Mucosa of rectum (tissue), 2 donors: Measurements from ENCODE around the gene TAS1R2.

Experiments
- H3K27ac ChIP-seq, 2 donors: one replicate each; pipeline ENCODE4 v1.7.0; 2013; ENCODE audit warnings: inconsistent platforms in 2 of 2, low read depth in 2 of 2, low read length in 2 of 2
- H3K27me3 ChIP-seq, 2 donors: one replicate each; pipeline ENCODE4 v1.7.0; 2013; ENCODE audit warnings: low read length in 2 of 2; ENCODE audit not compliant: control insufficient read depth in 2 of 2, insufficient read depth in 2 of 2
- H3K36me3 ChIP-seq, 2 donors: one replicate each; pipeline ENCODE4 v1.7.0; 2013; ENCODE audit warnings: low read length in 2 of 2; ENCODE audit not compliant: control insufficient read depth in 2 of 2, insufficient read depth in 2 of 2
- H3K4me1 ChIP-seq, 2 donors: one replicate each; pipeline ENCODE4 v1.7.0; 2013; ENCODE audit warnings: low read length in 2 of 2, mild to moderate bottlenecking in 1 of 2; ENCODE audit not compliant: control insufficient read depth in 2 of 2, insufficient read depth in 2 of 2
- H3K4me3 ChIP-seq, 2 donors: one replicate each; pipeline ENCODE4 v1.7.0; 2013; ENCODE audit warnings: low read length in 2 of 2
- H3K9ac ChIP-seq, 2 donors: one replicate each; pipeline ENCODE4 v1.7.0; 2013; ENCODE audit warnings: low read length in 2 of 2, low read depth in 1 of 2, mild to moderate bottlenecking in 1 of 2
- H3K9me3 ChIP-seq, 2 donors: one replicate each; pipeline ENCODE4 v1.7.0; 2013; ENCODE audit warnings: low read length in 2 of 2; ENCODE audit not compliant: control insufficient read depth in 2 of 2
- donor health status: healthy.
- donor health status: Normal muscosa, but diverticular disease.

The TAS1R2 gene

DNA sequence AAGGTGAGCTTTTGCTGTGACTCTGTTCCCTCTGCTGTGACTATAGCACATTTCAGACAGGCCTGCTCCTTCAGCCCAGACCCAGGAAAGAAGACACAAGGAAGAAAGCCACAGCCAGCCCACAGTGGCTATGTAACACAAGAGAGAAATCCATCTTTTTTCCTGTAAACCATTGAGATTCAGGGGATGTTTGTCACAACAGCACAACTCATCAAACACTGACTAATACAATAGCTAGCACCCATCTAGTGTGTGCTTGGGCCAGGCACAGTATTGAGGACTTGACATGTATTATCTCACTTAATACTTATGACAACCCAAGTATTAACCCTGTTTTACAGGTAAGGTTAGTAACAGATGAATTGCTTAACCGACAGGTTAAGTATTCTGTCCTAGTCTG is 29.8 kb downstream of the TAS1R2 start:
- Histone ChIP-seq H3K4me1 (no peaks in the 10 kb centered on the region), H3K36me3 (no peaks in the 10 kb centered on the region), H3K4me3 (no peak overlapping the region), H3K27me3 (no peaks in the 10 kb centered on the region), H3K9me3 (no peaks in the 10 kb centered on the region), H3K9ac (no peak overlapping the region), H3K27ac (no peak overlapping the region)

GRCh38 chr1:18828224-18828623 is 31.2 kb downstream of the TAS1R2 start:
- Histone ChIP-seq H3K36me3 (no peaks in the 10 kb centered on the region), H3K4me3 (no peak overlapping the region), H3K27ac (no peak overlapping the region), H3K27me3 (no peaks in the 10 kb centered on the region), H3K4me1 (no peaks in the 10 kb centered on the region), H3K9me3 (no peaks in the 10 kb centered on the region), H3K9ac (no peak overlapping the region)

DNA sequence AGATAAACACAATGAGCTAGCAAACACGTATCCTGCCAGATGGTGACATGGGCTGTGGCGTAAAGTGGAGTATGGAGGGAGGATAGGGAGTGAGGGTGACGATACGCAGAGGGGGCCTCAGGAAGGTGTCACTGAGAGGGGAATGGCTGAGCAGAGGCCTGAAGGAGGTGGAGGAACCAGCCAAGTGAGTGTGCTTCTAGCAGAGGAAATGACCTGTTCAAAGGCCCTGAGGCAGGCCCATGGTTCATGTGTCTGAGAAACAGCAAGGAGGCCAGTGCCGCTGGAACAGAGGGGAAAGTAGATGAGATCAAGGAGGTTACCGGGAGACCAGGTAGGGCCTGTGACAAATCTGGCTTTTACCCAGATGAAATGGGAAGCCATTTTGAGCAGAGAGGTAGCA is 36.0 kb downstream of the TAS1R2 start:
- Histone ChIP-seq H3K27ac (no peak overlapping the region), H3K27me3 (peaks cover 6 to 8% of the 10 kb centered on the region in 2 donors), H3K36me3 (no peaks in the 10 kb centered on the region), H3K4me1 (no peaks in the 10 kb centered on the region), H3K4me3 (no peak overlapping the region), H3K9ac (no peak overlapping the region), H3K9me3 (no peaks in the 10 kb centered on the region)

DNA sequence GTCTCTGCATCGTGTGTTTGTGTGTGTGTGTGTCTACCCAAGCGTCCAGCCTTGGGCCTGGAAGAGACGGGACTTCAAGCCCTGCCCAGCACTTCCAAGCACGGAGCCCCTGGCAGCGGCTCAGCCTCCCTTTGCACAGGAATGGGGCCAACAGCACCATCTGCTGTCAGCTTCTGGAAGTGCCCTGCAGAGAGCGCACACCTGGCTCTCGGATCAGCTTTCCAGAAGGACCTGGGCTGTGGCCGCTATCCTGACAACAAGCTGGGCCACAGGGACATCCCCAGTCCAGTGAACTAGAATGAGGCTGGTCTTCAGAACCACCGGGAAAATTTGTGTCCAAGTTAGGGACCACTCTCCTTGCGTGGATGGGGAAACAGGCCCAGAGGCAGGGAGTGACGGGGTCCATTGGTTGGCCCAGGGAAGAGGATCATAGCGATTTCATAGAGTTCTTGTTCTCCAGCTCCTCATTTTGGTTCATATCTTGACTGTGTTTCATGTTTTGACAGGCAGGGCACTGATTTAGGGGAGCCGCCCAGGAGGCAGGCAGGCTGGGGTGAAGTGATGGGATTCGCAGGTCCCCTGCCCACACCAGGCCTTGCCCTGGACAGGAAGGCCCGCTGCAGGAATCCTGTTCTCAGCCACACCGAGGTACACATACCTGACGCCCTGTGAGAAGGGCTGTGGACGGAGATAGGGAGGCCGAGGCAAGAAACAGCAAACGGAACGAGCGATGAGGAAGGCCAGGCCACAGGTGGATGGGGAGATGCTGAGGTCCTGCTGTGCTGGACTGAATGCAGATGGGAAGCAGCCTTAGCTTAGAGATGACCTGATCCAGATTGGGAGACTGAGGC is 38.4 kb downstream of the TAS1R2 start:
- Histone ChIP-seq H3K9me3 (no peaks in the 10 kb centered on the region), H3K4me1 (no peaks in the 10 kb centered on the region), H3K9ac (no peak overlapping the region), H3K27me3 (peaks cover 8 to 11% of the 10 kb centered on the region in 2 donors), H3K36me3 (no peaks in the 10 kb centered on the region), H3K27ac (no peak overlapping the region), H3K4me3 (no peak overlapping the region)

- H3K4me3 ChIP-seq = no peak overlapping the region
- H3K27me3 ChIP-seq = peaks cover 8 to 11% of the 10 kb centered on the region in 2 donors
- no peak overlapping the region for H3K9ac ChIP-seq
Observed at GRCh38 chr1:18819986-18820790, 39.3 kb downstream of the TAS1R2 start.

DNA sequence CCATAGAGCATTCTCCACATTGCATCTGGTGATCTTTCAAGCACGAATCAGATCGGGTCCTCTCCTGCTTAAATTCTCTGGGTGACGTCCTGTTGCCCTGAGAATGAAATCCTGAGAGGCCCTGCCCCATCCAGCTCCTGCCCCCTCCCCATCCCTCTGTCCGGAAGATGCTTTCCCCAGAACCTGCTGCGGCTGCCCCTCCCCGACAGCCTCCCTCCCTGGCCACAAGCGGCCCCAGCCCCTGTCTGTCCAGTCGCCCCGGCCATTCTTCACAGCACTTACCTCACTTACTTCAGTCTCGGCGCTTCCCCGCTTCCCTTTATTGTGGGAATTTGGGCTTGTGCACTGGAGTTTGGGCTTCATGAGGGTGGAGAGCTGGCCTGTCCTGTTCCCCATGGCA is 40.3 kb downstream of the TAS1R2 start:
- Histone ChIP-seq H3K4me3 (no peak overlapping the region), H3K9me3 (no peaks in the 10 kb centered on the region), H3K9ac (no peak overlapping the region), H3K27ac (no peak overlapping the region), H3K4me1 (no peaks in the 10 kb centered on the region), H3K27me3 (peaks cover 8 to 11% of the 10 kb centered on the region in 2 donors), H3K36me3 (no peaks in the 10 kb centered on the region)

More at GRCh38 chr1:18819986-18820790, 39.3 kb downstream of the TAS1R2 start:
- H3K4me1 ChIP-seq = no peaks in the 10 kb centered on the region
- no peak overlapping the region for H3K27ac ChIP-seq
- H3K9me3 ChIP-seq = no peaks in the 10 kb centered on the region
- no peaks in the 10 kb centered on the region for H3K36me3 ChIP-seq

DNA sequence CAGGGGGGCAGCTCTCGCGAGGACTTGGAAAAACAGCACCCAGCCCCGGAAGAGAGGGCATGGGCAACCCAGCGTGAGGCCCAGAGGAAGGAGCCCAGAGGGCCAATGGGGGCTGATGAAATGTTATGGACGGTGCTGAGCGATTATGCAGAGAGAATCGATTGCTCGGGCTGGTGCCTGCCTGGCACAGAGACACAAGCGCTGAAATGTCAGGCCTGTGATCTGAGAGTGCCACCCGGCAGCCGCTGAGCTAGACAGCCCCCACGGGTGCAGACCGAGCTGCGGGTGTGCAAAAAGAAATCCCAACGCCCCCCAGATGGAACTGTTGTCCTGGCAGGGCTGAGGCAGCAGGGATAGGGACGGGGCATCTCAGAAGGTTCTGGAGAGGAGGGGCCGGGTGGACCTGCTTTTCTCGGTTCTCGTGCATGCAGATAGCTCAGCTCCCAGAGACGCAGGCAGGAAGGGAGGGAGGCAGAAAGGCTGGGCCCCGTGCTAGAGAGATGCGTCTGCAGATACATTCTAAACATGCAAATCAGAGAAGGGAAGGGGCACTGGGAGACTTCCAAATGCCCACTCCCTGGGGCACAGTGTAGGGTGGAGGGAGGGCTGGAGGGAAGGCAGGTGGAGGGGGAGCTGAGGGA is 41.5 kb downstream of the TAS1R2 start:
- Histone ChIP-seq H3K4me1 (no peaks in the 10 kb centered on the region), H3K27ac (no peak overlapping the region), H3K4me3 (no peak overlapping the region), H3K9ac (no peak overlapping the region), H3K27me3 (peaks cover 8 to 11% of the 10 kb centered on the region in 2 donors), H3K36me3 (no peaks in the 10 kb centered on the region), H3K9me3 (no peaks in the 10 kb centered on the region)

DNA sequence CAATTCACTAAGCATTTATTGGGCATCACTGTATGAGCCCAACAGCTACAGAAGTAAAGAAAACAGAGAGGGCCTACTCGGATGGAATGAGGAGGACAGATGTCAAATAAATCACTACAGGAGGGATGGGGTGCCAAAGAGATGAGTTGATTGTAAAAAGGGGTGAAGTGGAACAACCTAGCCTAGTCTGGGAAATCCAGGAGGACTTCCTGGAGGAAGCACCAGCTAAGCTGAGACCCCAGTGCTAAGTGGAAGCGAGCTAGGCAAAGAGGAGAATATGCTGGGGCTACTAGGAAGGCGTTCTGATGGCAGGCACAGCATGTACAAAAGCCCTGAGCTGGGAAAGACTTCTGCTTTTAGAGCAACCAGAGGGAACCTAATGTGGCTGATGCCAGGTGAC is 42.1 kb downstream of the TAS1R2 start:
- Histone ChIP-seq H3K27ac (no peak overlapping the region), H3K4me3 (no peak overlapping the region), H3K9me3 (no peaks in the 10 kb centered on the region), H3K4me1 (no peaks in the 10 kb centered on the region), H3K27me3 (peaks cover 8 to 11% of the 10 kb centered on the region in 2 donors), H3K9ac (no peak overlapping the region), H3K36me3 (no peaks in the 10 kb centered on the region)

DNA sequence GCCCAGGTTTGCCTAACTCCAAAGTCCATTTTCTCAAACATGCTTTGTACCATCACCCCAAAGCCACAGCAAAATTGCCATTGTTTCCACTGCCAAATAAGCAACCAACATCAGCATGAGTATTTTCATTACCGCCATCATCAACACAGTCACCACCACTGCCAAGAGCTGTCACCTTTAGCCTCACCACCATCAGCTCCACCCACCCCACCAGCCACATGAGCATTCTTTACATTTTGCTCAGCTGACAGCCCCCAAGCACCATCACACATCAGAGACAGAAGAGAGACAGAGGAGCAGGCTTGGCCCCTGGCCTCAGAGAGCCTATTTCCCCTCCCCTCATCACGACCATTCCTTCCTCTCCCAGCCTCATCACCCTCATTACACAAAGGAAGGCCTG is 42.7 kb downstream of the TAS1R2 start:
- H3K9ac ChIP-seq = no peak overlapping the region
- H3K27ac ChIP-seq = no peak overlapping the region
- no peaks in the 10 kb centered on the region for H3K36me3 ChIP-seq
- H3K27me3 ChIP-seq = peaks cover 8 to 11% of the 10 kb centered on the region in 2 donors
- no peaks in the 10 kb centered on the region for H3K9me3 ChIP-seq
- H3K4me1 ChIP-seq = no peaks in the 10 kb centered on the region
- no peak overlapping the region for H3K4me3 ChIP-seq
